Dedifferentiated amniotic fluid mesenchymal stem cell (primary cell): ENCODE data around the gene SALL4.
"Not testable (repeated sequence)": the region's sequence is repeated elsewhere in the genome, so short reads cannot be mapped to it uniquely, and the experiment has no call there.

Experiments
- DNase-seq: peaks from one replicate; pipeline ENCODE4 v3.0.0-alpha.2; 2016; ENCODE audit errors: extremely low spot score

The SALL4 gene

GRCh38 chr20:51765381-51765780 is 36.9 kb downstream of the SALL4 start:
- not testable (repeated sequence) for DNase-seq

GRCh38 chr20:51763965-51764602 is 38.2 kb downstream of the SALL4 start:
- DNase-seq, result no peak

- DNase-seq, result no peak
Measured at GRCh38 chr20:51760905-51761546, 41.3 kb downstream of the SALL4 start.

- no peak for DNase-seq
Measured at GRCh38 chr20:51759769-51760510, 42.4 kb downstream of the SALL4 start.

- DNase-seq, result no peak
Measured at GRCh38 chr20:51758978-51759544, 43.3 kb downstream of the SALL4 start.

GRCh38 chr20:51757226-51757625 is 45.1 kb downstream of the SALL4 start:
- no peak for DNase-seq

- DNase-seq, result no peak
Measured at GRCh38 chr20:51756653-51757052, 45.7 kb downstream of the SALL4 start.

GRCh38 chr20:51753220-51753619 is 49.1 kb downstream of the SALL4 start:
- not testable (repeated sequence) for DNase-seq

- peak; percentile 68 for DNase-seq
Measured at GRCh38 chr20:51752343-51752951, 49.9 kb downstream of the SALL4 start.

GRCh38 chr20:51750770-51751388 is 51.4 kb downstream of the SALL4 start:
- no peak for DNase-seq

- peak; percentile 62 for DNase-seq
Measured at GRCh38 chr20:51750037-51750769, 52.1 kb downstream of the SALL4 start.

- DNase-seq, result no peak
Measured at GRCh38 chr20:51749674-51750036, 52.7 kb downstream of the SALL4 start.

- DNase-seq, result no peak
Measured at GRCh38 chr20:51747182-51747911, 55.0 kb downstream of the SALL4 start.

GRCh38 chr20:51745804-51746203 is 56.5 kb downstream of the SALL4 start:
- DNase-seq, result no peak

- no peak for DNase-seq
Measured at GRCh38 chr20:51740838-51741237, 61.5 kb downstream of the SALL4 start.

GRCh38 chr20:51740308-51740707 is 62.0 kb downstream of the SALL4 start:
- DNase-seq, result not testable (repeated sequence)

GRCh38 chr20:51739722-51740249 is 62.5 kb downstream of the SALL4 start:
- DNase-seq, result no peak

GRCh38 chr20:51738877-51739447 is 63.4 kb downstream of the SALL4 start:
- DNase-seq, result no peak

GRCh38 chr20:51738261-51738660 is 64.1 kb downstream of the SALL4 start:
- DNase-seq, result not testable (repeated sequence)

GRCh38 chr20:51736947-51737346 is 65.4 kb downstream of the SALL4 start:
- DNase-seq, result no peak
